Subcutaneous adipose tissue (tissue), 4 donors: ENCODE results near the gene MCM8. TPM values are rescaled to one million over a fixed set of nuclear protein-coding genes. Genes with fewer than 3 reads are reported as not detected.

Experiments used
- total RNA-seq, 4 donors: library from RNA; depleted of rRNA; stranded (reverse); fragments of >200 nt; gene quantifications; one replicate each; pipeline ENCODE4 v1.1.0, GENCODE V29; 2016
- TF ChIP-seq, protein P1 (sequence below): fragments of 450-650 bp; IDR thresholded peaks from one replicate; pipeline ENCODE4 v1.5.1; 2016; ENCODE audit warnings: low read depth, mild to moderate bottlenecking, control low read depth, antibody characterized with exemption, moderate library complexity

The MCM8 gene
- total RNA-seq, 4 donors from 2014 or later, result 5.1 to 6.7 (median 5.5) TPM

GRCh38 chr20:6000871-6001270, 50.4 kb downstream of the MCM8 start:
- TF ChIP-seq, protein P1, sequence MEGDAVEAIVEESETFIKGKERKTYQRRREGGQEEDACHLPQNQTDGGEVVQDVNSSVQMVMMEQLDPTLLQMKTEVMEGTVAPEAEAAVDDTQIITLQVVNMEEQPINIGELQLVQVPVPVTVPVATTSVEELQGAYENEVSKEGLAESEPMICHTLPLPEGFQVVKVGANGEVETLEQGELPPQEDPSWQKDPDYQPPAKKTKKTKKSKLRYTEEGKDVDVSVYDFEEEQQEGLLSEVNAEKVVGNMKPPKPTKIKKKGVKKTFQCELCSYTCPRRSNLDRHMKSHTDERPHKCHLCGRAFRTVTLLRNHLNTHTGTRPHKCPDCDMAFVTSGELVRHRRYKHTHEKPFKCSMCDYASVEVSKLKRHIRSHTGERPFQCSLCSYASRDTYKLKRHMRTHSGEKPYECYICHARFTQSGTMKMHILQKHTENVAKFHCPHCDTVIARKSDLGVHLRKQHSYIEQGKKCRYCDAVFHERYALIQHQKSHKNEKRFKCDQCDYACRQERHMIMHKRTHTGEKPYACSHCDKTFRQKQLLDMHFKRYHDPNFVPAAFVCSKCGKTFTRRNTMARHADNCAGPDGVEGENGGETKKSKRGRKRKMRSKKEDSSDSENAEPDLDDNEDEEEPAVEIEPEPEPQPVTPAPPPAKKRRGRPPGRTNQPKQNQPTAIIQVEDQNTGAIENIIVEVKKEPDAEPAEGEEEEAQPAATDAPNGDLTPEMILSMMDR, result no peak

DNA sequence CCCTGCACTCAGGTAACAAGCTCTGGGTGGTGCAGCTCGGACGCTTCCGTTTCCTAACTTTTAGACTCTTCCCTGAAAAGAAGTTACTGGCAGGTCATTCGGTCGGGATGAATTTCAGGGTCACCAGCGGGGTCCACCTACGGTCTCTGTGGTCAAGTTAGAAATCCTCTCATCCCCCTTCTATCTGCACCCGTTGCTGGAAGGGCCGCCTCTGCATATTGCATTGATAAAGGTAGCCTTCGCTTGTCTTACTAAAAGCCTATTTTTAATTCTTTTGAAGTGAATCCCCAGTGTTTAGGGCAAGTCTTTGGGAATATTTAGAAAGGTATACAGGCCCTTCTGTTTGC, 56.1 kb downstream of the MCM8 start:
- TF ChIP-seq, protein P1, result no peak

DNA sequence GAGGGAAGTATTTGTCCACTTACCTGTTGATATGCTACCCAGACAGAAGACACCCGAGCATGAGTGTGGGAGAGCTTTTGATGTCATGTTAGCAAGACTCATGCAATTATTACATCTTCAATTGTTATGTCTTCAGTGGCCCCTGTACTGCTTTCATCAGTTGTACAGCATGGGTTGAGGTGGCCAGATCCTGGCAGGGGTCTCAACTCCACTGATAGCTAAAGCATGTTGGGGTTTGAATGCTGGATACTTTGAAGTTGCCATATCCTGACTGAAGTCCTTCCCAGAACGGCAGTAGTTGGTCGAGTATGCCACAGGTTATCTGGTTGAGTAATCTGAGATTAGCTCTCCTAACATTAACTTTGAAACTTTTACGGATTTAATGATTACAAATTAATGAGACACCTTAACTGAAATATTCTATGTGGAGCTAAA, 56.7 kb downstream of the MCM8 start:
- TF ChIP-seq, protein P1, result no peak

- TF ChIP-seq, protein P1, result no peak
Measured at GRCh38 chr20:6007529-6008103, 57.2 kb downstream of the MCM8 start.

DNA sequence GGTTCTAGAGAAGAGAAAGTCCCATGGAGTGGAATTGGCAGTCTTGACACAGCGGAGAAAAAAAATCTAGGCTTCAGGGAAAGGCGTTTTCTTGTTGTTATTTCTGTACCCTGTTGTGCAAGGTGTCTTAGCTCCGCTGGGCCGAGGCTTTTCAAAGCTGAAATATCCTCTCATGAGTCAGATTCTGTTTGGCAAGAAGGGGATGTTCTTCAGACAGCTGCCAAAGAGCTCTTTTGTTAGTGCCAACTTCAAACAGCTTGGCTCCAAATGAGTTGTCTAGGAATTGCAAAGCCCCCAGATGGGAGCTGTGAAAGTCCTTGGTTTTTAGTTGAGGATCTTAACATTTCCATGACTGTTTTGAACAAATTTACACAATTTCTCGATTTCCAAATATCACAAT, 57.8 kb downstream of the MCM8 start:
- TF ChIP-seq, protein P1, result no peak

GRCh38 chr20:6012179-6012578, 61.7 kb downstream of the MCM8 start:
- TF ChIP-seq, protein P1, result no peak

- TF ChIP-seq, protein P1, result no peak
Measured at GRCh38 chr20:6014017-6014416, 63.6 kb downstream of the MCM8 start.

GRCh38 chr20:6014957-6015356, 64.5 kb downstream of the MCM8 start:
- TF ChIP-seq, protein P1, result no peak
